Gastrocnemius medialis (tissue), 4 donors: ENCODE results near the gene RNF114.
"Not testable (repeated sequence)": the region's sequence is repeated elsewhere in the genome, so short reads cannot be mapped to it uniquely, and the experiment has no call there.

Experiments
- CTCF ChIP-seq, 5 experiments: fragments of 450-650 bp in 3 of 5; fragments of 200-600 bp in 2 of 5; sonication (generic) in 2 of 5; IDR thresholded peaks in 4 of 5; conservative IDR thresholded peaks in 1 of 5; 1 replicate in 4 of 5; 2 replicates in 1 of 5; pipeline ENCODE4 v1.5.1; 2016 to 2019; ENCODE audit warnings: antibody characterized with exemption in 5 of 5, mild to moderate bottlenecking in 3 of 5, moderate library complexity in 3 of 5
- POLR2A ChIP-seq, 2 donors: fragments of 450-650 bp; IDR thresholded peaks; one replicate each; pipeline ENCODE4 v1.6.1; 2017; ENCODE audit warnings: antibody characterized with exemption in 2 of 2, mild to moderate bottlenecking in 2 of 2, moderate library complexity in 2 of 2

DNA sequence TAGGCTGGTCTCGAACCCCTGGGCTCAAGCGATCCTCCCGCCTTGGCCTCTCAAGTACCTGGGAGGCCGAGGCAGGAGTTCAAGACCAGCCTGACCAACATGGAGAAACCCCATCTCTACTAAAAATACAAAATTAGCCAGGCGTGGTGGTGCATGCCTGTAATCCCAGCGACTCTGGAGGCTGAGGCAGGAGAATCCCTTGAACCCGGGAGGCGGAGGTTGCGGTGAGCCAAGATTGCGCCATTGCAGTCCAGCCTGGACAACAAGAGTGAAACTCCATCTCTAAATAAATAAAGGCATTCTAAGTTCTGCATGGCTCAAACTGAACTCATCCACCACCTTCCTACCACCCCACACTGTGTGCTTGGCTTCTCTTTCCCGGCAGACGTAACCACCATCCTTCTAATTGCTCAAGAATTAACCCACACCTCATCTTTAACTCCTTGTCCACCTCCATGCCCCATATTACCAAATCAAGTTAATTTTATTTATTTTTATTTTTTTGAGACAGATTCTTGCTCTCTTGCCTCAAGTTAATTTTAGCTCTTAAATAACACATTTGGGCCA lies 19.7 kb downstream of the RNF114 start:
- TF ChIP-seq CTCF (IDR thresholded peaks at IDR 0.05 in 4 of 5, conservative IDR thresholded peaks at IDR 0.05 in 1 of 5); POLR2A (IDR thresholded peaks at IDR 0.05): not testable (repeated sequence)
